Activated naive CD4-positive, alpha-beta T cell (primary cell): ENCODE data around the gene DMAP1.
"Not testable (repeated sequence)": the region's sequence is repeated elsewhere in the genome, so short reads cannot be mapped to it uniquely, and the experiment has no call there.

ENCODE experiments used
- DNase-seq, 4 experiments: peaks; one replicate each; lab custom pipeline; 2025; lab: John Stamatoyannopoulos, UW

The DMAP1 gene

GRCh38 chr1:44213222-44214112 lies at the start of gene DMAP1:
Gene DMAP1 (plus strand): TSS chr1:44213471. CDS start chr1:44213754, 283 bp downstream.
- peak; percentile 72 to 80 (median 78) for DNase-seq

DNA sequence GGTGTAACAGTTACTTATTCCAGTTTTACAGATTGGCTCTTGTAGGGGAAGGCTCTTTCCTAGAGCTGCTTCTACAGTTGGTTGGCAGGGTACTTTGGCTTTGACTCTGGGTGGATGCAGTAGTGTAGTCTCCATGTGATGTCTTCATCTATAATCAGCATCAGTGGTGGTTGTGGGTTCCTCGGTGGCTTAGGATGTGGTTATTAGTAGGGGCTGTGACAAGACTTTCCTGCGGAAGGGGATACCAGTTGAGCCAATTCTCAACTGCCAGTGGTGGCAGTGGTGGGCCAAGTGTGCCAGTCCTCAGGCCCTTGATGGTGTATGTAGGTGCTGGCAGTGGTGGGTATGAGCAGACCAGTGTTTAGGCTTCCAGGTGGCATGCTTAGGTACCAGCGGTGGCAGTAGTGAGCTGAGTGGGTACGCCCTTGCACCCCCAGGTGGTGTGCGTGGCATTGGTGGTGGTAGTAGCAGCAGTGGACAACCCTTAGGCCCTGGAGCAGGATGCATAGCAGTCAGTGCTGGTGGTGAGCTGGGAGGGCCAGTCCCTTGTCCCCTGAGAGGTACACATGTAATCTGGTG lies 44.7 kb upstream of the DMAP1 start:
- DNase-seq, result no peak

DNA sequence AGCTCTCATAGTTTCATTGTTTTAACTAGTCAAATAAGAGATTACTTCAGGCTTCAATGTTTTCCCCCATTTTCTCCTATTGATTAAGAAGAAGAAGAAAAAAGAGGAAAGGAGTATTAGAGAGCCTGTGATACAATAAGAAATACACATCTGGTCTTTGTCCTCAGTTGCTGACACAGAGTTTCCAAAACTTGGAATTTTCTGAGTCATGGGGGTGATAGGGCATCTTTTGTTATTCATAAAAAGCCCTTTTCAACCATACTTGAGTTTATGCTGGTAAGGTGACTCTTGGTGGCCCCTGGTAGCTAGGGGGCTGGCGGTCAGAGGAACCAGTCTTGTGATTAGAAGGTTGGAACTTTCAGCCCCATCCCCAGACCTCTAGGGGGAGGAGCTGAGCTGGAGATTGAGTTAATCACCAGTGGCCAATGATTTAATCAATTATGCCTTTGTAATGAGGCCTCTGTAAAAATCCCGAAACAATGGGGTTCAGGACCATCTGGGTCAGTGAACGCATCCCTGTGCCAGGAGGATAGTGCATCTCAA lies 42.9 kb upstream of the DMAP1 start:
- no peak for DNase-seq

DNA sequence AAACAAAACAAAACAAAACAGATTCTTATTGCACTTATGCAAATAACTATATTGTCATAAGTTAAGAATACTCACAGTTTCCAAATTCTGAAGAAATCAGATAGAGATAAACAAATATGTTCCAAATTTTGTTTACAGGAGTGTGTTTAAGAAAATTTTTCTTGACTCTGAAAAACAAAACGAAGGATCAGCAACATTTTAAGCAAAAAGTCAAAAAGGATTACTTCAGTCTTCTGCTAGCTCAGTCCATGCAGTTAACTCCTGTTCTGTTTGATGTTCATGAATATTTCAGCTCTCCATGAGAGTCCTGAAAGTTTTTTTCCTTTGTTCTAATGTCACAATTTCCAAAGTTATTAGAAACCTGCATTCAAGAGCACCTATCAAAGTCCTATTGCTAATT lies 38.6 kb upstream of the DMAP1 start:
- no peak for DNase-seq

DNA sequence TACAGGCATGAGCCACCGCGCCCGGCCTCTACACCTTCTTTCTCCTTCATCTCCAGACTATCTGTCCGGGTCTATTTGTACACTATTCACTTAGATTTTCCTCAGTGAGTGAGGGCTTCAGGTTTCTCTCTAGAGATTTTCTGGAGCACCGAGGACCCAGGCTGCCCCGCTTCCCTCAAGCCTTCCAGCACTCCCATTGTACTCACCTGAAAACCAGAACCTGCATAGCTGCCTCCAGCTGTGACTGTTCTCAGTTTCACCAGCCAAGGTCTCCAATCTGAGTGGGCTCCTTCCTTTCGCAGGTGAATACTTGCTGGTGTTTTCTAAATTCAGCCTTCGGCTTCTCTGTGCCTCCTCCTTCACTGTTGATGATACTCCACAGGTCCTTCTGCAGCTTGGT lies 12.9 kb upstream of the DMAP1 start:
- DNase-seq, result no peak

DNA sequence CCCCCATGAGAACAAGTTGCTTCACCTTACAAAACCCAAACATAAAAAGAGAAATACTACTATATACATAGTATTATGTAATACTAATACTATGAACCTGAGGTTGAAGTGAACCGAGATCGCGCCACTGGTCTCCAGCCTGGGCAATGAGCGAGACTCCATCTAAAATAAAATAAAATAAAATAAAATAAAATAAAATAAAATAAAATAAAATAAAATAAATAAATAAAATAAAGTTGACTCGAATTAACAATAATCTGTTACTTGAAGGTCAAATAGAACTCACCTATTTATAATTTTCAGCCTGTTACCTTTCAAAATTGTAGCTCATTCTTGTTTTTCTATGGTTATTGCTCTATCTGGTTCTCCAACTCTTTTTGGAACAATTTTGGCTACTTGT lies 6.7 kb upstream of the DMAP1 start:
- not testable (repeated sequence) for DNase-seq

DNA sequence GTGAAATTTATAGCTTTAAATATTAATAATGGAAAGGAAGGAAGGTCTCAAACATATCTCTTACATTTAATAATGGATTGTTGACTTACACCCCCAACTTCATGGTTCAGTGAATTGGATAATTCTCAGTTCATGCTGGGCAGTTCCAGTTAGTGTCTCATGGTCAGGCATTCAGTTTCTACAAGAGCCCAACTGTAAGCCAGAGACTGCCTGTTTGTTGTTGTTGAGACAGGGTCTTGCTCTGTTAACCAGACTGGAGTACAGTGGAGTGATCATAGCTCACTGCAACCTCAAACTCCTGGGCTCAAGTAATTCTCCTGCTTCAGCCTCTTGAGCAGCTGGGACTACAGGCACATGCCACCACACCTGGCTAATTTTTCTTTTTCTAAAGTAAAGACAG lies 5.0 kb upstream of the DMAP1 start:
- no peak for DNase-seq

GRCh38 chr1:44210595-44210994 lies 2.7 kb upstream of the DMAP1 start:
- DNase-seq, result no peak

DNA sequence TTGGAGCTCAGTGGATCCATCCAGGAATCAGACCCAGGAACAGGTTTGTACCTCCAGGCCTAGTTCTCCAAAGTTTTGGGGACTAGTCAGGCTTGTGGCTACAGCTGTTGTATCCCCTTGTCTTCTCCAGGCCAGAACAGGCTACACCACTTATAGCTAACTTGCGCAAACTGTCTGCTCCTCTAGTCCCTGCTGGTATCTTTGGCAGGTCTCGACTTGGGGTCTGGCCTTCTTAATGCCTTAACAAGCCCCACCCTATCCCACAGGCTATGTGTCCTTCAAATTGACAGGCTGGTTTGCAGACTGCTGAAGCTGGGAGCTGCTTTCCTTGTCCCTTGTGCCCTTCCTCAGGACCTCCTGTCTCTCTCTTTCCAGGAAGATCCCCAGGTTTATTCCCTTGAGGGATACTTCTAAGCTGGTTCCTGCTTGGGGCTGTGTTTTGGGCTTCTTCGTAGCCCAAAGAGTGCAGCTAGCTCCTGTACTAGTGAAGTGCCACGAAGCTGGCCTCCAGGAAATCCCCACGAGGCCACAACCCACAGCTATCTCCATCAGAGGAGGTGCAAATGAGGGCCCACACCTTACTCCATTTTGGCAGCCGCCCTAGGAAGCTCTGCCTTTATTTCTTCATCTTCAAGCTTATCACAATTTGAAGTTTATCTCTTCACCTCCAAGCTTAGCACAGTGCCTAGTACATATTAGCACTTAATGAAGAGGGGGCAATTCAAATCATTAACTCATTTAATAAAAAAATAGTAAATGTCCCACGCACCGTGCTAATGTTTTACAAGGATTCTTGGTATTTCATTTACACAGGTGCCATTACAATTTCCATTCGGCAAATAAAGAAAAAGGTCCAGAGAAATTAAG lies 683 bp upstream of the DMAP1 start:
- DNase-seq, result no peak

DNA sequence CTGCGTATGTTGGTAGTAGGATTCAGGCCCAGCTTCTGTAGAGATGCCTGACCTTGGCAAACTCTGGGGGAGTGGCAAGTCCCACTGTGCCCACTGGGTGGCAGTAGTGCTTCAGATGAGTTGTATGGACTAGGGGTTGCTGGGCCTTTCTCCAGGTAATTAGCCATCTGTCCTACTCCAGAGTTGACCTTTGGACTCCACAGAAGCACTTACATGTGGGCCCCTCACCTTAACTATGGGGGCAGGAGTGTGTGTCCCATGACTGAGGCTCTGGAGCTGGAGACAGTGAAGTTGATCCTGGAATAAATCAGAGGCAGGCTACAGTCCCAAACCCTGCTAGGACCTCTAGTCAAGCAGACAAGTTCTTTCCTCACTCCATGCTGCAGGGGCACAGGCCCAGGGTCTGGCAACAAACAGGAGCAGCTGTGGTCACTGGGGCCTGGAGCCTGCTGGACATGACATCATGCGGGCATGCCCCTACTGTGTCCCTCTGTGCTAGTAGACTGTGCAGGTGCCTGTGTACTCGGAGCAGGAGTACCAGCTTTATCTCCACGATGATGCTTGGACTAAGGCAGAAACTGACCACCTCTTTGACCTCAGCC lies 4.6 kb downstream of the DMAP1 start:
- peak; percentile 41 to 64 (median 56) for DNase-seq

DNA sequence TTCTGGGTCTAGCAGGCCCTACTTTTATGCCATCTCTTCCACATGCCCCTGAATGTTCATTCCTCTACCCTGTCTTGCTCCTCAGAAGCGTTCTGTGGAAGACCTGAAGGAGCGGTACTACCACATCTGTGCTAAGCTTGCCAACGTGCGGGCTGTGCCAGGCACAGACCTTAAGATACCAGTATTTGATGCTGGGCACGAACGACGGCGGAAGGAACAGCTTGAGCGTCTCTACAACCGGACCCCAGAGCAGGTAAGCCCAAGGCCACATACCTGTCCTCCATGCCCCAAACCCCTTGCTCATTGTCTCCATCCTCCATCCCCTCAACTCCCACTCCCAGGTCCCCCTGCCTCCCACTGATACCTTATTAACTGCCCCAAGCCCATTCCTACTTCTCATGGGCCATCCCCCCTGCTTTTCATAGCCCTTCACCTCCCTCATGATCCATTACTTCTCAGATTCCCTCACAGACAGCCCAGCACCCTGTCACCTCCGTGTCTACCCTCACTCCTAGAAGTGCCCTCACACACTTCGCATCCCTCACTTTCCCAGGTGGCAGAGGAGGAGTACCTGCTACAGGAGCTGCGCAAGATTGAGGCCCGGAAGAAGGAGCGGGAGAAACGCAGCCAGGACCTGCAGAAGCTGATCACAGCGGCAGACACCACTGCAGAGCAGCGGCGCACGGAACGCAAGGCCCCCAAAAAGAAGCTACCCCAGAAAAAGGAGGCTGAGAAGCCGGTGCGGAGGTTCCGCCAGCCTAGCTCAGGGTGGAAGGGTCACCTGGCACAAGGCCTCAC lies 5.4 kb downstream of the DMAP1 start:
- DNase-seq, result no peak

- no peak for DNase-seq
These were observed 6.0 kb downstream of the DMAP1 start for GRCh38 chr1:44219301-44219626.

DNA sequence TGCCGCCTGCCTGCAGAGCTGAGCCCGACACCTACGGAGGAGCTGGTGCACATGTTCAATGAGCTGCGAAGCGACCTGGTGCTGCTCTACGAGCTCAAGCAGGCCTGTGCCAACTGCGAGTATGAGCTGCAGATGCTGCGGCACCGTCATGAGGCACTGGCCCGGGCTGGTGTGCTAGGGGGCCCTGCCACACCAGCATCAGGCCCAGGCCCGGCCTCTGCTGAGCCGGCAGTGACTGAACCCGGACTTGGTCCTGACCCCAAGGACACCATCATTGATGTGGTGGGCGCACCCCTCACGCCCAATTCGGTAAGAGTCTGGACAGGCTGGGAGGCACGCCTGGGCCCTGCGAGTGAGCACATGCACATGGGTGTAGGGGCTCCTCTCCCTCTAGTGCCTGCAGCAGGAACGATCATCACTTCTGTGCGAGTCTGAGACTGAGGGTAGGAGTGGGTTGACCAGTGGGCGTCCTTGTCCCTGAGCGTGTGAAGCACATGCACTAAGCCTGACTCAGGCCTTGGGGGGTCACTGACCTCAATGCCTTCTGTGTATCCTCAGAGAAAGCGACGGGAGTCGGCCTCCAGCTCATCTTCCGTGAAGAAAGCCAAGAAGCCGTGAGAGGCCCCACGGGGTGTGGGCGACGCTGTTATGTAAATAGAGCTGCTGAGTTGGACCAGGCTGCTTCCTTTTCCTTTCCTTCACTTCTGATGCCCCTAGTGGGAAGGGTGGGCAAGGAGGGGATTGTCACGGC lies 6.9 kb downstream of the DMAP1 start:
- no peak for DNase-seq

GRCh38 chr1:44220755-44221154 lies 7.5 kb downstream of the DMAP1 start:
- no peak for DNase-seq

GRCh38 chr1:44221769-44222168 lies 8.5 kb downstream of the DMAP1 start:
- DNase-seq, result no peak

- no peak for DNase-seq
These were observed 9.3 kb downstream of the DMAP1 start for GRCh38 chr1:44222397-44223186.

DNA sequence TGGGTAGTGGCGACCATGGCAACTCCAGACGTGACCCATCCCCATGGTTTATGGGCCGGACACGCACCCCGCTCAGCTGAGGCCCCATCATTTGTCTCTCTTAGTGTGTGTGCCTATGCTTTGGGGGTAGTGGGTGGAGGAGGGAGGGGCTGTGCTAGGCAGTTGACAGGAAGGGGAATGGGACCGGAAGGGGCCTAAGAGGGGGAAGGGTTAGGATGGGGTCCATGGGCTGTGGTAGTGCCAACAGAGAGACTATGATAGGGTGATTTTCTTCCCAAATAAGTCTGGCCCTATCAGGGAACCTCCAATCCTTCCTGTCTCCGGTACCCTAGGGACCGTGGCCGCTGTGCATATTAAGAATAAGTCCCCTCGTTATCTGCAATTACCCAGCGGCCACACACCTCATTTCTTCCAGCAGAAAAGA lies 9.9 kb downstream of the DMAP1 start:
- DNase-seq, result no peak

- DNase-seq, result no peak
These were observed 12.5 kb downstream of the DMAP1 start for GRCh38 chr1:44225761-44226160.

GRCh38 chr1:44227211-44227610 lies 13.9 kb downstream of the DMAP1 start:
- no peak for DNase-seq

DNA sequence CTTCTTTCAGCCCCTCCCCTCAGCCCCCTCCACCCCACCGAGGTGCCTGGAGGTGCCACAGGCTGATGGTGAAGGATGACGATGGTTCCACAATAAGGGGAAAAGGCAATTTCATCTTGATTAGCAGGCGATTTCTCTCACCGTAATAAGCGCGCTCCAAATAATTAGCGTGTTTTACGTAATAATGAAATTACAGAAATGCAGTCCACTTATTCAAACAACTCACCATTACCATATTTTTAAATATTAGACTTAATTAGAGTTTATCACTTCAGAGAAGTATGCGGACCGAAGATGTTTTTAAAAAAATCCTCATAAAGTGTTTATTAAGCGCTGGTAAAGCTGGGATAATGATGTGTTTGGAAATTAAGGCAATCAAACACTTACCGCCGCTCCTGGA lies 14.9 kb downstream of the DMAP1 start:
- no peak for DNase-seq
